HL-60 (cell line): ENCODE measurements around the gene PLEKHG4B.

Source experiments
- POLR2AphosphoS5 ChIP-seq: IDR thresholded peaks from 2 replicates; pipeline ENCODE4 v1.6.1; 2012; ENCODE audit warnings: low read depth
- TF ChIP-seq, protein P1 (sequence below): IDR thresholded peaks from one replicate; pipeline ENCODE4 v1.5.1; 2011; ENCODE audit warnings: low read length, control low read depth, inconsistent platforms; ENCODE audit not compliant: insufficient read depth
- TF ChIP-seq, protein P2 (sequence below): IDR thresholded peaks from 2 replicates; pipeline ENCODE4 v1.6.1; 2012; ENCODE audit warnings: low read depth; ENCODE audit not compliant: insufficient replicate concordance

DNA sequence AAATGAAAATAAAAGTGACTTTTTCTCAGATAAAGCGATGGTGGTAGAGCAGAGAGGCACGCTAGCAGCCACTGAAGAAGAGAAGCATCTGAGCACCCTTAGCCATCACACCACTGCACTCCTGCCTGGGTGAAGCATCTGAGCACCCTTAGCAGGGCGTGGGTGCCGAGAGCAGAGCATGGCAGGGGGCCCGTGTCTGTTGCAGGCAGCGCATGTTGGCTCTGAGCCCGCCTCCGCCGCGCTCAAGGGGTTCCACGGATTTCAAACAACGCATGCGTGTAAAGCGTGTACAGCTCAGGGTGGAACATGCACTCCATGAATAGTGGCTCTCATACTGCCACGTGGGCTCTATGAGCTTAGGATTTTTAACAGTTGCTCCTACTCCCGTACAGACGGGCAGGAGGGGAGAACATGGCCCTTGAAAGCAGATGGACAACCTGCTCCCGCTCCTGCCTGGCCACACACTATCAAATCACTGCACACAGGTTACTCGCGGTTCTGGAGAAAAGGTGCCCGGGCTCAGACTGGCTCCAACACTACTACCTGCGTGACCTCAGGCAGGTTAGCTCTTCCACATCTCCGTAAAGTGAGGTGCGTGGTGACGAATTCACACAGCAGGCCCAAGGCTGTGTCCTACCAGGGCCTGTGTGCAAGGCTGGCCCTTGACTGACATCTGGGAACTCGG is 111.4 kb downstream of the PLEKHG4B start:
- TF ChIP-seq, protein P1, sequence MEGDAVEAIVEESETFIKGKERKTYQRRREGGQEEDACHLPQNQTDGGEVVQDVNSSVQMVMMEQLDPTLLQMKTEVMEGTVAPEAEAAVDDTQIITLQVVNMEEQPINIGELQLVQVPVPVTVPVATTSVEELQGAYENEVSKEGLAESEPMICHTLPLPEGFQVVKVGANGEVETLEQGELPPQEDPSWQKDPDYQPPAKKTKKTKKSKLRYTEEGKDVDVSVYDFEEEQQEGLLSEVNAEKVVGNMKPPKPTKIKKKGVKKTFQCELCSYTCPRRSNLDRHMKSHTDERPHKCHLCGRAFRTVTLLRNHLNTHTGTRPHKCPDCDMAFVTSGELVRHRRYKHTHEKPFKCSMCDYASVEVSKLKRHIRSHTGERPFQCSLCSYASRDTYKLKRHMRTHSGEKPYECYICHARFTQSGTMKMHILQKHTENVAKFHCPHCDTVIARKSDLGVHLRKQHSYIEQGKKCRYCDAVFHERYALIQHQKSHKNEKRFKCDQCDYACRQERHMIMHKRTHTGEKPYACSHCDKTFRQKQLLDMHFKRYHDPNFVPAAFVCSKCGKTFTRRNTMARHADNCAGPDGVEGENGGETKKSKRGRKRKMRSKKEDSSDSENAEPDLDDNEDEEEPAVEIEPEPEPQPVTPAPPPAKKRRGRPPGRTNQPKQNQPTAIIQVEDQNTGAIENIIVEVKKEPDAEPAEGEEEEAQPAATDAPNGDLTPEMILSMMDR: no peak
- TF ChIP-seq POLR2AphosphoS5: no peak
- TF ChIP-seq, protein P2, sequence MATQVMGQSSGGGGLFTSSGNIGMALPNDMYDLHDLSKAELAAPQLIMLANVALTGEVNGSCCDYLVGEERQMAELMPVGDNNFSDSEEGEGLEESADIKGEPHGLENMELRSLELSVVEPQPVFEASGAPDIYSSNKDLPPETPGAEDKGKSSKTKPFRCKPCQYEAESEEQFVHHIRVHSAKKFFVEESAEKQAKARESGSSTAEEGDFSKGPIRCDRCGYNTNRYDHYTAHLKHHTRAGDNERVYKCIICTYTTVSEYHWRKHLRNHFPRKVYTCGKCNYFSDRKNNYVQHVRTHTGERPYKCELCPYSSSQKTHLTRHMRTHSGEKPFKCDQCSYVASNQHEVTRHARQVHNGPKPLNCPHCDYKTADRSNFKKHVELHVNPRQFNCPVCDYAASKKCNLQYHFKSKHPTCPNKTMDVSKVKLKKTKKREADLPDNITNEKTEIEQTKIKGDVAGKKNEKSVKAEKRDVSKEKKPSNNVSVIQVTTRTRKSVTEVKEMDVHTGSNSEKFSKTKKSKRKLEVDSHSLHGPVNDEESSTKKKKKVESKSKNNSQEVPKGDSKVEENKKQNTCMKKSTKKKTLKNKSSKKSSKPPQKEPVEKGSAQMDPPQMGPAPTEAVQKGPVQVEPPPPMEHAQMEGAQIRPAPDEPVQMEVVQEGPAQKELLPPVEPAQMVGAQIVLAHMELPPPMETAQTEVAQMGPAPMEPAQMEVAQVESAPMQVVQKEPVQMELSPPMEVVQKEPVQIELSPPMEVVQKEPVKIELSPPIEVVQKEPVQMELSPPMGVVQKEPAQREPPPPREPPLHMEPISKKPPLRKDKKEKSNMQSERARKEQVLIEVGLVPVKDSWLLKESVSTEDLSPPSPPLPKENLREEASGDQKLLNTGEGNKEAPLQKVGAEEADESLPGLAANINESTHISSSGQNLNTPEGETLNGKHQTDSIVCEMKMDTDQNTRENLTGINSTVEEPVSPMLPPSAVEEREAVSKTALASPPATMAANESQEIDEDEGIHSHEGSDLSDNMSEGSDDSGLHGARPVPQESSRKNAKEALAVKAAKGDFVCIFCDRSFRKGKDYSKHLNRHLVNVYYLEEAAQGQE: no peak
